GM23248 (cell line): ENCODE data around the gene ARF6. TPM values are rescaled to one million over a fixed set of nuclear protein-coding genes. Genes with fewer than 3 reads are reported as not detected.

Experiments
- DNase-seq: peaks from one replicate; pipeline ENCODE4 v3.0.0-alpha.2; 2015
- H2AFZ ChIP-seq: fragments of 200-600 bp; sonication (generic); 2 replicates; pipeline ENCODE4 v1.6.1; 2016; ENCODE audit warnings: antibody characterized with exemption
- H3F3A ChIP-seq: fragments of 200-600 bp; sonication (generic); 2 replicates; pipeline ENCODE4 v1.6.1; 2016; ENCODE audit warnings: mild to moderate bottlenecking, antibody characterized with exemption, mixed run types; ENCODE audit not compliant: insufficient read depth
- H3K27ac ChIP-seq: fragments of 200-600 bp; sonication (generic); 2 replicates; pipeline ENCODE4 v1.5.1; 2016; ENCODE audit warnings: mild to moderate bottlenecking
- H3K27me3 ChIP-seq: fragments of 200-600 bp; sonication (generic); replicated peaks from 2 replicates; pipeline ENCODE4 v1.6.1; 2016; ENCODE audit warnings: mild to moderate bottlenecking; ENCODE audit not compliant: insufficient read depth
- H3K36me3 ChIP-seq: fragments of 200-600 bp; sonication (generic); 2 replicates; pipeline ENCODE4 v1.6.1; 2016; ENCODE audit warnings: low read depth, mild to moderate bottlenecking
- H3K4me1 ChIP-seq: fragments of 200-600 bp; sonication (generic); 2 replicates; pipeline ENCODE4 v1.6.1; 2016; ENCODE audit warnings: mild to moderate bottlenecking; ENCODE audit not compliant: insufficient read depth
- H3K4me2 ChIP-seq: fragments of 200-600 bp; sonication (generic); one replicate; pipeline ENCODE4 v1.6.1; 2016; ENCODE audit warnings: mild to moderate bottlenecking; ENCODE audit not compliant: unreplicated experiment
- H3K4me3 ChIP-seq: fragments of 200-600 bp; sonication (generic); 2 replicates; pipeline ENCODE4 v1.5.1; 2016; ENCODE audit warnings: mild to moderate bottlenecking
- H3K79me2 ChIP-seq: fragments of 200-600 bp; sonication (generic); 2 replicates; pipeline ENCODE4 v1.6.1; 2016; ENCODE audit warnings: mild to moderate bottlenecking; ENCODE audit not compliant: insufficient read depth
- H3K9ac ChIP-seq: fragments of 200-600 bp; sonication (generic); 2 replicates; pipeline ENCODE4 v1.6.1; 2016; ENCODE audit warnings: mild to moderate bottlenecking
- H3K9me2 ChIP-seq: fragments of 200-600 bp; sonication (generic); 2 replicates; pipeline ENCODE4 v1.6.1; 2016; ENCODE audit warnings: mixed run types, mild to moderate bottlenecking, moderate library complexity; ENCODE audit not compliant: insufficient read depth
- H3K9me3 ChIP-seq: fragments of 200-600 bp; sonication (generic); one replicate; pipeline ENCODE4 v1.6.1; 2017; ENCODE audit warnings: low read depth
- H4K20me1 ChIP-seq: fragments of 200-600 bp; sonication (generic); 2 replicates; pipeline ENCODE4 v1.6.0; 2016; ENCODE audit not compliant: insufficient read depth
- EZH2 ChIP-seq: fragments of 200-600 bp; sonication (generic); IDR thresholded peaks from 2 replicates; pipeline ENCODE4 v1.6.1; 2018; ENCODE audit warnings: antibody characterized with exemption, mild to moderate bottlenecking; ENCODE audit not compliant: insufficient read depth, poor library complexity, severe bottlenecking
- EZH2phosphoT487 ChIP-seq: fragments of 200-600 bp; sonication (generic); IDR thresholded peaks from 2 replicates; pipeline ENCODE4 v1.6.1; 2018; ENCODE audit warnings: antibody characterized with exemption, moderate library complexity, mild to moderate bottlenecking, low read depth; ENCODE audit not compliant: insufficient read depth
- WGBS, 2 experiments: methylation state at CpG; one replicate each; pipeline ENCODE4 v1.1.6; 2015 to 2017; ENCODE audit warnings: low lambda C conversion rate in 2 of 2, low coverage in 1 of 2; ENCODE audit errors: missing lambda C conversion rate in 2 of 2; 5-methylcytosine and 5-hydroxymethylcytosine counted together
- in situ Hi-C: fragments of 300-500 bp; cut with MboI; formaldehyde crosslinking; loops from 2 replicates; pipeline ENCODE4 v1.15.0; 2020
- polyA plus RNA-seq: library from polyadenylated mRNA; unstranded; fragments of >200 nt; fragmentation: Nextera tagmentation; extraction: Ambion mirVana; gene quantifications from 2 replicates; pipeline ENCODE4 v1.2.1, GENCODE V29; 2016
- total RNA-seq: library from RNA; depleted of rRNA; stranded (reverse); fragments of >200 nt; shearing (Covaris generic); gene quantifications from 2 replicates; pipeline ENCODE4 v1.2.3, GENCODE V29; 2014

ARF6 gene
- total and polyA plus RNA-seq, 2 experiments from 2014 or later, result 92.5 to 120 TPM

DNA sequence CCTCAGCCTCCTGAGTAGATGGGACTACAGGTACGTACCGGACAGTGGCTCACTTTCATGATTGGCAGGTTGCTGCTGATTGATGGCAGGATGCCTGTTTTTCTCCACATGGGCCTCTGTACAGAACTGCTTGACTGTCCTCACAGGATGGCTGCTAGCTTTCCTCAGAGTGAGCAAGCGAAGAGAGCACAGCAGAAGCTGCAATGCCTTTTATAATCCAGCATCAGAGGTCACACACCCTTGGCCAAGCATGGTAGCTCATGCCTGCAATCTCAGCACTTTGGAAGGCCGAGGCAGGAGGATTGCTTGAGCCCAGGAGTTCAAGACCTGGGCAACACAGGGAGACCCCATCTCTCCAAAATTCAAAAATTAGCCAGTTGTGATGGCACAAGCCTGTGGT is 31.0 kb downstream of the ARF6 start:
- no peaks in the 10 kb centered on the region for H3K27me3 ChIP-seq
- H3K4me2 ChIP-seq, result no peak overlapping the region
- H3K27ac ChIP-seq, result no peak overlapping the region
- in situ Hi-C loops, result no loop called here
- H3K9me3 ChIP-seq, result no peaks in the 10 kb centered on the region
- no peak overlapping the region for H3K4me3 ChIP-seq
- H3K9me2 ChIP-seq, result no peaks in the 10 kb centered on the region
- TF ChIP-seq EZH2phosphoT487 (no peak), EZH2 (no peak)
- WGBS, 2 experiments, result 91 to 93% methylated on average over 4 of the region's 4 CpGs
- no peak overlapping the region for H2AFZ ChIP-seq
- no peak overlapping the region for H3K9ac ChIP-seq
- DNase-seq, result no peak
- no peaks in the 10 kb centered on the region for H3K79me2 ChIP-seq
- no peaks in the 10 kb centered on the region for H3K36me3 ChIP-seq
- H4K20me1 ChIP-seq, result no peaks in the 10 kb centered on the region
- H3F3A ChIP-seq, result 0 out of 2 replicates have a peak, but pooled peaks cover 7% of the 10 kb centered on the region
- H3K4me1 ChIP-seq, result peaks cover 5% of the 10 kb centered on the region

GRCh38 chr14:49924852-49925251 is 32.0 kb downstream of the ARF6 start:
- WGBS, 2 experiments, result 81 to 93% methylated on average over 4 of the region's 4 CpGs
- Histone ChIP-seq H3K27ac (no peak overlapping the region), H2AFZ (no peak overlapping the region), H3K9ac (no peak overlapping the region), H3K9me2 (no peaks in the 10 kb centered on the region), H3K27me3 (no peaks in the 10 kb centered on the region), H3K36me3 (no peaks in the 10 kb centered on the region), H3F3A (0 out of 2 replicates have a peak, but pooled peaks cover 5% of the 10 kb centered on the region), H3K4me1 (peaks cover 3% of the 10 kb centered on the region), H4K20me1 (no peaks in the 10 kb centered on the region), H3K79me2 (no peaks in the 10 kb centered on the region), H3K4me3 (no peak overlapping the region), H3K4me2 (no peak overlapping the region), H3K9me3 (no peaks in the 10 kb centered on the region)
- DNase-seq, result no peak
- in situ Hi-C loops, result no loop called here
- TF ChIP-seq EZH2 (no peak), EZH2phosphoT487 (no peak)

DNA sequence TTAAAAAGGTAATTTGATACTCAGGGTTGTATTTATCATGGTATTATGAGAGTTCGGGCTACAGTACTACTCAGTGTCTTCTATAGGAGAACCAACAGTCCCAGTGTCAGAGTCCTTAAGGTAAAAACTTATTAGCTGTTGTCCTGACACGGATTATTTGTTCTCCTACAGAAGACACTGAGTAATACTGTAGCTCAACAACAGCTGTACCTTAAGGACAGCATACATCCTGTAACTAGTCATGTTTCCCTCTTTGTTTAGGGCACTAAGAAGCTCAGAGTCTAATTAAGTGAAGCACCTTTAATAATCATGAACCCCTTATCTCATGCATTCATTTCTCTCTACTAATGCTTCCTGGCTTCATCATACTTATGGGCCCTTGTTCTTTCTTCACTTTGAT is 33.9 kb downstream of the ARF6 start:
- H3K9me3 ChIP-seq, result no peaks in the 10 kb centered on the region
- H3K27me3 ChIP-seq, result no peaks in the 10 kb centered on the region
- no peaks in the 10 kb centered on the region for H3K36me3 ChIP-seq
- no peaks in the 10 kb centered on the region for H3K79me2 ChIP-seq
- no peaks in the 10 kb centered on the region for H4K20me1 ChIP-seq
- no peak for DNase-seq
- H3K4me2 ChIP-seq, result no peak overlapping the region
- no peak overlapping the region for H3K27ac ChIP-seq
- no peak overlapping the region for H3K9ac ChIP-seq
- no peaks in the 10 kb centered on the region for H3F3A ChIP-seq
- in situ Hi-C loops, result no loop called here
- no peak overlapping the region for H3K4me3 ChIP-seq
- no peak overlapping the region for H2AFZ ChIP-seq
- TF ChIP-seq EZH2 (no peak), EZH2phosphoT487 (no peak)
- WGBS, 2 experiments, result 76 to 79% methylated on average over 2 of the region's 2 CpGs
- H3K4me1 ChIP-seq, result no peaks in the 10 kb centered on the region
- H3K9me2 ChIP-seq, result no peaks in the 10 kb centered on the region

DNA sequence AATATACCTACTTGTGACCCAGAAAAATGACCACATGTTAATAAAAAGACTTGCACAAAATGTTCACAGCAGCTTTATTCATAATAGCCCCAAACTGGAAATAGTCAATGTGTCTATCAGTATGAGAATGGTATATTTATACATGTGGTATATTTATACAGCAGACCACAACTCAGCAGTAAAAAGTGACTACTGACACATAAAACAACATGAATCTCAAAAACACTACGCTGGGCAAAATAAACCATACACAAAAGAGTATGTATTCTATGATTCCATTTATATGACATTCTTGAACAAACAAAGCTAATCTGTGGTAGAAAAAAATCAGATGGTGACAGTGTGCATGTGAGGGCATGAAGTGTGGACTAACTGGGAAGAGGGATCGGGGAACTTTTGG is 35.1 kb downstream of the ARF6 start:
- no peak overlapping the region for H3K4me2 ChIP-seq
- TF ChIP-seq EZH2phosphoT487 (no peak), EZH2 (no peak)
- H3K4me3 ChIP-seq, result no peak overlapping the region
- no peak for DNase-seq
- no peaks in the 10 kb centered on the region for H3K4me1 ChIP-seq
- no peaks in the 10 kb centered on the region for H3K79me2 ChIP-seq
- no peak overlapping the region for H2AFZ ChIP-seq
- no peaks in the 10 kb centered on the region for H3F3A ChIP-seq
- no peak overlapping the region for H3K27ac ChIP-seq
- in situ Hi-C loops, result no loop called here
- no peaks in the 10 kb centered on the region for H3K27me3 ChIP-seq
- no peaks in the 10 kb centered on the region for H3K9me3 ChIP-seq
- WGBS, 2 experiments, result 88 to 95% methylated on average over 2 of the region's 2 CpGs
- H4K20me1 ChIP-seq, result no peaks in the 10 kb centered on the region
- H3K36me3 ChIP-seq, result no peaks in the 10 kb centered on the region
- no peak overlapping the region for H3K9ac ChIP-seq
- no peaks in the 10 kb centered on the region for H3K9me2 ChIP-seq

GRCh38 chr14:49930720-49931119 is 37.8 kb downstream of the ARF6 start:
- no peaks in the 10 kb centered on the region for H3F3A ChIP-seq
- TF ChIP-seq EZH2, result no peak
- TF ChIP-seq EZH2phosphoT487, result no peak
- no peaks in the 10 kb centered on the region for H3K36me3 ChIP-seq
- H3K9me2 ChIP-seq, result no peaks in the 10 kb centered on the region
- H3K9me3 ChIP-seq, result no peaks in the 10 kb centered on the region
- H3K79me2 ChIP-seq, result no peaks in the 10 kb centered on the region
- H3K9ac ChIP-seq, result no peak overlapping the region
- H3K27ac ChIP-seq, result no peak overlapping the region
- WGBS, 2 experiments, result 98% methylated on average over 2 of the region's 2 CpGs
- no peak overlapping the region for H3K4me3 ChIP-seq
- DNase-seq, result no peak
- no peak overlapping the region for H3K4me2 ChIP-seq
- no peak overlapping the region for H2AFZ ChIP-seq
- in situ Hi-C loops, result no loop called here
- no peaks in the 10 kb centered on the region for H3K4me1 ChIP-seq
- no peaks in the 10 kb centered on the region for H4K20me1 ChIP-seq
- no peaks in the 10 kb centered on the region for H3K27me3 ChIP-seq
